Adipocyte (in vitro differentiated cells): Measurements from ENCODE around the gene S1PR3.
"Not testable (repeated sequence)": the region's sequence is repeated elsewhere in the genome, so short reads cannot be mapped to it uniquely, and the experiment has no call there.

Source experiments
- DNase-seq: peaks from one replicate; pipeline ENCODE4 v3.0.0-alpha.2; 2015; ENCODE audit warnings: low read depth
- H3K27me3 ChIP-seq: replicated peaks from 2 replicates; pipeline ENCODE4 v1.7.0; 2013; ENCODE audit warnings: mild to moderate bottlenecking, low read length, moderate library complexity; ENCODE audit not compliant: control insufficient read depth, insufficient read depth
- H3K36me3 ChIP-seq: 2 replicates; pipeline ENCODE4 v1.7.0; 2013; ENCODE audit warnings: low read length, mild to moderate bottlenecking, moderate library complexity; ENCODE audit not compliant: control insufficient read depth, insufficient read depth, severe bottlenecking
- H3K4me1 ChIP-seq: 2 replicates; pipeline ENCODE4 v1.7.0; 2013; ENCODE audit warnings: mild to moderate bottlenecking, low read length, moderate library complexity; ENCODE audit not compliant: control insufficient read depth, insufficient read depth
- H3K4me3 ChIP-seq: 2 replicates; pipeline ENCODE4 v1.7.0; 2013; ENCODE audit warnings: mild to moderate bottlenecking, low read length, moderate library complexity
- H3K9ac ChIP-seq: 2 replicates; pipeline ENCODE4 v1.7.0; 2013; ENCODE audit warnings: mild to moderate bottlenecking, low read length, moderate library complexity
- H3K9me3 ChIP-seq: 2 replicates; pipeline ENCODE4 v1.7.0; 2013; ENCODE audit warnings: mild to moderate bottlenecking, low read length, moderate library complexity; ENCODE audit not compliant: control insufficient read depth

S1PR3 gene

GRCh38 chr9:88991066-88992034 is at the start of gene S1PR3:
Gene S1PR3, plus strand, starts transcription at chr9:88991468. Its CDS starts 9,733 bp downstream, at chr9:89001201.
- peak within 1 kb of the TSS; percentile 80 for H3K9ac ChIP-seq
- peak; percentile 78 for DNase-seq
- H3K4me3 ChIP-seq, result peak within 1 kb of the TSS; percentile 88
- H3K9me3 ChIP-seq, result no peaks in the 10 kb centered on the region
- H3K27me3 ChIP-seq, result no peaks in the 10 kb centered on the region
- peaks cover 43% of the 10 kb centered on the region for H3K4me1 ChIP-seq
- no peaks in the 10 kb centered on the region for H3K36me3 ChIP-seq

- not testable (repeated sequence) for H3K4me3 ChIP-seq, H3K36me3 ChIP-seq, H3K9ac ChIP-seq, H3K4me1 ChIP-seq, H3K27me3 ChIP-seq, DNase-seq, H3K9me3 ChIP-seq
Measured at GRCh38 chr9:88941586-88941985, 49.7 kb upstream of the S1PR3 start.

GRCh38 chr9:88942411-88942810 is 48.9 kb upstream of the S1PR3 start:
- H3K4me3 ChIP-seq, result no peak overlapping the region
- H3K4me1 ChIP-seq, result no peaks in the 10 kb centered on the region
- no peaks in the 10 kb centered on the region for H3K36me3 ChIP-seq
- H3K27me3 ChIP-seq, result peaks cover 5% of the 10 kb centered on the region
- H3K9ac ChIP-seq, result no peak overlapping the region
- H3K9me3 ChIP-seq, result no peaks in the 10 kb centered on the region
- DNase-seq, result no peak

GRCh38 chr9:88945636-88946333 is 45.5 kb upstream of the S1PR3 start:
- no peaks in the 10 kb centered on the region for H3K36me3 ChIP-seq
- no peak overlapping the region for H3K4me3 ChIP-seq
- peaks cover 17% of the 10 kb centered on the region for H3K4me1 ChIP-seq
- no peak for DNase-seq
- no peak overlapping the region for H3K9ac ChIP-seq
- H3K27me3 ChIP-seq, result peaks cover 5% of the 10 kb centered on the region
- no peaks in the 10 kb centered on the region for H3K9me3 ChIP-seq

GRCh38 chr9:88947581-88948573 is 43.4 kb upstream of the S1PR3 start:
- Histone ChIP-seq H3K4me3 (no peak overlapping the region), H3K27me3 (peaks cover 5% of the 10 kb centered on the region)
- DNase-seq, result peak; percentile 61

GRCh38 chr9:88949425-88949824 is 41.8 kb upstream of the S1PR3 start:
- no peaks in the 10 kb centered on the region for H3K9me3 ChIP-seq
- peaks cover 5% of the 10 kb centered on the region for H3K27me3 ChIP-seq
- no peaks in the 10 kb centered on the region for H3K36me3 ChIP-seq
- DNase-seq, result peak; percentile 1
- peaks cover 35% of the 10 kb centered on the region for H3K4me1 ChIP-seq
- H3K9ac ChIP-seq, result no peak overlapping the region
- H3K4me3 ChIP-seq, result no peak overlapping the region

More at GRCh38 chr9:88947581-88948573, 43.4 kb upstream of the S1PR3 start:
- H3K9me3 ChIP-seq, result no peaks in the 10 kb centered on the region
- no peaks in the 10 kb centered on the region for H3K36me3 ChIP-seq
- H3K9ac ChIP-seq, result no peak overlapping the region
- peaks cover 25% of the 10 kb centered on the region for H3K4me1 ChIP-seq

GRCh38 chr9:88949961-88950340 is 41.3 kb upstream of the S1PR3 start:
- H3K36me3 ChIP-seq, result no peaks in the 10 kb centered on the region
- no peaks in the 10 kb centered on the region for H3K9me3 ChIP-seq
- H3K4me3 ChIP-seq, result peak overlapping the region; percentile 60
- H3K9ac ChIP-seq, result no peak overlapping the region
- peaks cover 35% of the 10 kb centered on the region for H3K4me1 ChIP-seq
- H3K27me3 ChIP-seq, result peaks cover 3% of the 10 kb centered on the region
- DNase-seq, result peak; percentile 18

GRCh38 chr9:88950341-88951154 is 40.7 kb upstream of the S1PR3 start:
- H3K27me3 ChIP-seq, result no peaks in the 10 kb centered on the region
- H3K4me3 ChIP-seq, result peak overlapping the region; percentile 60
- H3K9me3 ChIP-seq, result no peaks in the 10 kb centered on the region
- peaks cover 35% of the 10 kb centered on the region for H3K4me1 ChIP-seq
- no peaks in the 10 kb centered on the region for H3K36me3 ChIP-seq
- peak; percentile 86 for DNase-seq
- H3K9ac ChIP-seq, result peak overlapping the region; percentile 36

- peak overlapping the region; percentile 36 for H3K9ac ChIP-seq
- no peaks in the 10 kb centered on the region for H3K9me3 ChIP-seq
- no peak for DNase-seq
- H3K36me3 ChIP-seq, result no peaks in the 10 kb centered on the region
- peaks cover 35% of the 10 kb centered on the region for H3K4me1 ChIP-seq
- peak overlapping the region; percentile 60 for H3K4me3 ChIP-seq
- H3K27me3 ChIP-seq, result peaks cover under 1% of the 10 kb centered on the region
Measured at GRCh38 chr9:88951155-88951542, 40.1 kb upstream of the S1PR3 start.

GRCh38 chr9:88952086-88952615 is 39.1 kb upstream of the S1PR3 start:
- no peaks in the 10 kb centered on the region for H3K36me3 ChIP-seq
- no peak overlapping the region for H3K4me3 ChIP-seq
- no peak for DNase-seq
- H3K9me3 ChIP-seq, result no peaks in the 10 kb centered on the region
- H3K27me3 ChIP-seq, result peaks cover 6% of the 10 kb centered on the region
- H3K9ac ChIP-seq, result no peak overlapping the region
- H3K4me1 ChIP-seq, result peaks cover 35% of the 10 kb centered on the region
